Measurements from ENCODE around the gene TIPIN. TPM values are rescaled to one million over a fixed set of nuclear protein-coding genes. Genes with fewer than 3 reads are reported as not detected.

Gene TIPIN, protein sequence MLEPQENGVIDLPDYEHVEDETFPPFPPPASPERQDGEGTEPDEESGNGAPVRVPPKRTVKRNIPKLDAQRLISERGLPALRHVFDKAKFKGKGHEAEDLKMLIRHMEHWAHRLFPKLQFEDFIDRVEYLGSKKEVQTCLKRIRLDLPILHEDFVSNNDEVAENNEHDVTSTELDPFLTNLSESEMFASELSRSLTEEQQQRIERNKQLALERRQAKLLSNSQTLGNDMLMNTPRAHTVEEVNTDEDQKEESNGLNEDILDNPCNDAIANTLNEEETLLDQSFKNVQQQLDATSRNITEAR
- total RNA-seq, result 1 to 10 TPM; 1.4 to 5.7 TPM

DNA sequence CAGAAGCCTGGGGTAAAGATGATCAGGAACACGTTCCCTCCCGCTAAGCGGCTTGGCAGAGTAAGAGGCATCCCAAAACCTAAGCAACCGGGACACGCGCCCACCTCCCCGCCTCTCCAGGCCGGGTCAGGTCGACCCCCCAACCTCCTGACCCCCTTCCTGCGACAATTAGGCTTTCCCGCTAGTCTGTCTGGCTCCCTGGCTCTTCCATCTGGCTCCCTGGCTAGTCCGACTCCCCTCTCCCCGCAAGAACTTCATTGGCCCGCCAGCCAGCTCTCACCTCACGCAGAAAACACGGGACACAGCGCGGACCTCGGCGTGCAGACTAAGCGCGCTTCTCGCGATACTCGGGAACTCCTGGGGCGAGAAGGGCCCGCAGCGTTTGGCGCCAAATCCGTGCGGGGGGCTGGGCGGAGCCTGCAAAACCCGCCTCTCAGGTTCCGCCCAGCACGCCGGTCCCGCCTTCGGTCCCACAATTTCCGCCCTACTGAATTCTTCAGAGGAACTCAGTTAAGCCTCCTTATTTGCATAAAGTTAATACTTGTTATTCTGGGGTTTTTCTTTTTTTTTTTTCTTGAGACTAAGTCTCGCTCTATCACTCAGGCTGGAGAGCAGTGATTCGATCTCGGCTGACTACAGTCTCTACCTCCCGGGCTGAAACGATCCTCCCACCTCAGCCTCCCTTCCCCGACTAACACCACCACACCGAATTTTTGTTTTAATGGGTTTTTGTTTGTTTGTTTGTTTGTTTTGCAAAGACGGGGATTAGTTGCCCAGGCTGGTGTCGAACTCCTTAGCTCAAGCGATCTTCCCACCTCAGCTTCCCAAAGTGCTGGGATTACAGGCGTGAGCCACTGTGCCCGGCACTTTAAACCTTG, at the start of gene TIPIN:
TSS of gene TIPIN (minus strand) at position 327 of the 878 bp plus-strand sequence. CDS start 3,738 bp downstream, outside the sequence.
- peaks cover 0 to 14% of the 10 kb centered on the region in 2 donors for H3K4me1 ChIP-seq
- TF ChIP-seq, protein P1, sequence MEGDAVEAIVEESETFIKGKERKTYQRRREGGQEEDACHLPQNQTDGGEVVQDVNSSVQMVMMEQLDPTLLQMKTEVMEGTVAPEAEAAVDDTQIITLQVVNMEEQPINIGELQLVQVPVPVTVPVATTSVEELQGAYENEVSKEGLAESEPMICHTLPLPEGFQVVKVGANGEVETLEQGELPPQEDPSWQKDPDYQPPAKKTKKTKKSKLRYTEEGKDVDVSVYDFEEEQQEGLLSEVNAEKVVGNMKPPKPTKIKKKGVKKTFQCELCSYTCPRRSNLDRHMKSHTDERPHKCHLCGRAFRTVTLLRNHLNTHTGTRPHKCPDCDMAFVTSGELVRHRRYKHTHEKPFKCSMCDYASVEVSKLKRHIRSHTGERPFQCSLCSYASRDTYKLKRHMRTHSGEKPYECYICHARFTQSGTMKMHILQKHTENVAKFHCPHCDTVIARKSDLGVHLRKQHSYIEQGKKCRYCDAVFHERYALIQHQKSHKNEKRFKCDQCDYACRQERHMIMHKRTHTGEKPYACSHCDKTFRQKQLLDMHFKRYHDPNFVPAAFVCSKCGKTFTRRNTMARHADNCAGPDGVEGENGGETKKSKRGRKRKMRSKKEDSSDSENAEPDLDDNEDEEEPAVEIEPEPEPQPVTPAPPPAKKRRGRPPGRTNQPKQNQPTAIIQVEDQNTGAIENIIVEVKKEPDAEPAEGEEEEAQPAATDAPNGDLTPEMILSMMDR (IDR thresholded peaks at IDR 0.05), result no peak
- DNase-seq (ENCODE audit: low spot score), result peak; percentile 93
- no peaks in the 10 kb centered on the region for H3K9me3 ChIP-seq
- H3K36me3 ChIP-seq, result no peaks in the 10 kb centered on the region
- peak within 1 kb of the TSS; percentile 76 to 77 for H3K27ac ChIP-seq
- H3K27me3 ChIP-seq, result no peaks in the 10 kb centered on the region
- peak within 1 kb of the TSS; percentile 50 to 67 for H3K4me3 ChIP-seq

DNA sequence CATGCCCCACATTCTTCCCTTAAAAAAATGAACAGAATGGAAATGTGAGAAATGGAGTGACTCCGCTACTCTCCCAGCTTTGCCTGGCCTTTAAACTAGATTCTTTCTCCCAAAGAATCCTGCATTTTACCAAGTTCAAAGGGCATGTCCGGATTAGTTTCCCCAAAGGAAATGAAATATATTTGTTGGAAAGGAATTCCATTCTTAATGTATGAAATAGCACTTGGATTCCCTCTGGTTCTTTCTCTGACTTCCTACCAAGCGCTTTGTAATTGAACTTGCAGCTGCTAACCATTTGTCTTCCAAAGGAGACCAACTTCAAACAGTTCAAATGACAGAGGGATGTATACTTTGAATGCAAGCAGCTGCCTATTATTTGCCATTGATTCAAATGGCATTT, 49.1 kb upstream of the TIPIN start:
- no peaks in the 10 kb centered on the region for H3K9me3 ChIP-seq
- H3K27me3 ChIP-seq, result no peaks in the 10 kb centered on the region
- H3K36me3 ChIP-seq, result no peaks in the 10 kb centered on the region
- no peak overlapping the region for H3K4me3 ChIP-seq
- TF ChIP-seq, protein P1 (IDR thresholded peaks at IDR 0.05), result no peak
- H3K4me1 ChIP-seq, result peaks cover 0 to 62% of the 10 kb centered on the region in 2 donors
- no peak for DNase-seq (ENCODE audit: low spot score)
- peak overlapping the region in 1 of 2 donors; percentile 22 for H3K27ac ChIP-seq

DNA sequence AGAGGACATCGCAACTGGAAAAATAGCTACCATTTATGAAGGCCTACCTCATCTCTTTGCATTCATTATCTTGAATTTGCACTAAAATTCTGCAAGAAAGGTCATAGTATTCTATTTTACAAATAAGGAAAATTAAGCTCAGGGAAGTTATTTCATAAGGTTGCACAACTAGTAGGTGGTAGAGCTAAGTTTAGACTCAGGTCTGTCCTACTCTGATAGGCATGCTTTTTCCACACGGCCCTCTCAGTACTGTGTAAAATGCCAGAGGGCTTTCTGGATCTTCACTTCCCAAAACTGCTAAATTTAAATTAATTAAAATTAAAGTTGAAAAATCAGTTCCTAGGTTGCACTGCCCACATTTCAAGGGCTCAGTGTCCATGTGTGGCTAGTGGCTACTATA, 48.5 kb upstream of the TIPIN start:
- no peak for DNase-seq (ENCODE audit: low spot score)
- Histone ChIP-seq H3K36me3 (no peaks in the 10 kb centered on the region), H3K4me3 (no peak overlapping the region), H3K4me1 (peaks cover 0 to 60% of the 10 kb centered on the region in 2 donors), H3K27ac (peak overlapping the region in 1 of 2 donors; percentile 22), H3K27me3 (no peaks in the 10 kb centered on the region), H3K9me3 (no peaks in the 10 kb centered on the region)
- TF ChIP-seq, protein P1 (IDR thresholded peaks at IDR 0.05), result no peak

DNA sequence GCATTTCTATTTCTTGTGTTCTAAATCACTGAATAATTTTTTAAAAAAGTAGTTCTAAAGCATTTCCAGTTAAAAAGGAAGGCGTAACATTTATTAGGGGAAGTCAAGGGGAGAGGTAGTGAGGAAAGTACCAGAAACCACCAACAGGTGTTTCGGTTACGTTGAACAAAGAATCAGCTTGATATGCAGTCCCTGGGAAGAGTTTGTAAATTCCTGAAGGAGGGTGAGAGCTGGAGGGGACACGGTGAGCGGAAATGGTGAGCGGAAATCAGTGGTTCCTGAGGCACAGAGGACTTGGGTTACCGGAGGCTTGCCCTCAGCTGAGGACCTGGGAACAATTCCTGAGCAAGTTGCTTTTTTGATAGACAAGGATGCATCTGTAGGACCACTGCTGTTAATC, 48.0 kb upstream of the TIPIN start:
- no peaks in the 10 kb centered on the region for H3K36me3 ChIP-seq
- peaks cover 0 to 55% of the 10 kb centered on the region in 2 donors for H3K4me1 ChIP-seq
- DNase-seq (ENCODE audit: low spot score), result no peak
- TF ChIP-seq, protein P1 (IDR thresholded peaks at IDR 0.05), result no peak
- no peak overlapping the region for H3K27ac ChIP-seq
- H3K4me3 ChIP-seq, result no peak overlapping the region
- no peaks in the 10 kb centered on the region for H3K9me3 ChIP-seq
- no peaks in the 10 kb centered on the region for H3K27me3 ChIP-seq

DNA sequence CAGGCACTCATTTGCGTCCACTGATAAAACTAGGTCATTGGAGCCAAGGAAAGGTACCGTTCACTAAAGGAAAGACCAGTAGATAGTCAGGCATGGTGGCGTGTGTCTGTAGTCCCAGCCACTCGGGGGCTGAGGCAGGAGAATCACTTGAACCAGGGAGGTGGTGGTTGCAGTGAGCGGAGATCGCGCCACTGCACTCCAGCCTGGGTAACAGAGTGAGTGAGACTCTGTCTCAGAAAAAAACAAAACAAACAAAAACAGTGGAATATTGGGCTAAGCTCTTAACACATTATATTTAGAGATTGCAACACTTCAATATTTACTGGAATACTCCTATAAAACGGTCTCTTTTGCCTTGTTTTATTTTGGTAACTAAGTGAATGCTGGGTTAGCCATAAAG, 47.6 kb upstream of the TIPIN start:
- Histone ChIP-seq H3K4me1 (peaks cover 0 to 51% of the 10 kb centered on the region in 2 donors), H3K4me3 (no peak overlapping the region), H3K27ac (no peak overlapping the region), H3K36me3 (no peaks in the 10 kb centered on the region), H3K9me3 (no peaks in the 10 kb centered on the region), H3K27me3 (no peaks in the 10 kb centered on the region)
- TF ChIP-seq, protein P1 (IDR thresholded peaks at IDR 0.05), result no peak
- DNase-seq (ENCODE audit: low spot score), result no peak

Data from right atrium auricular region (tissue), 2 donors.